SK-N-SH treated with all-trans-retinoic acid at 6 μM for 48 hours (cell line): ENCODE data around the gene PHF20.
"Not testable (repeated sequence)": the region's sequence is repeated elsewhere in the genome, so short reads cannot be mapped to it uniquely, and the experiment has no call there.

Experiments used
- ATAC-seq: fragments of 200-7000 bp; cut with Tn5 transposase; 3 replicates; pipeline ENCODE4 v1.9.1; 2020; ENCODE audit warnings: mild to moderate bottlenecking, moderate library complexity
- BACH2 ChIP-seq: fragments of 250-450 bp; sonication (Bioruptor Pico); IDR thresholded peaks from 2 replicates; pipeline ENCODE4 v1.9.0; 2021; ENCODE audit warnings: mild to moderate bottlenecking, borderline replicate concordance
- CSDC2 ChIP-seq: fragments of 250-450 bp; sonication (Bioruptor Pico); IDR thresholded peaks from 2 replicates; pipeline ENCODE4 v1.5.0; 2020; ENCODE audit warnings: mild to moderate bottlenecking, moderate library complexity
- GLIS3 ChIP-seq: fragments of 250-450 bp; sonication (Bioruptor Pico); IDR thresholded peaks from 2 replicates; pipeline ENCODE4 v1.5.0; 2020; ENCODE audit warnings: mild to moderate bottlenecking, moderate library complexity
- OSR1 ChIP-seq: fragments of 250-450 bp; sonication (Bioruptor Pico); IDR thresholded peaks from 2 replicates; pipeline ENCODE4 v1.8.0; 2022; ENCODE audit warnings: moderate library complexity, mild to moderate bottlenecking, inconsistent platforms
- PPARA ChIP-seq: fragments of 250-450 bp; sonication (Bioruptor Pico); IDR thresholded peaks from 2 replicates; pipeline ENCODE4 v1.5.0; 2020; ENCODE audit warnings: mild to moderate bottlenecking, borderline replicate concordance
- RARB ChIP-seq: fragments of 250-450 bp; sonication (Bioruptor Pico); IDR thresholded peaks from 2 replicates; pipeline ENCODE4 v1.8.0; 2021; ENCODE audit warnings: mild to moderate bottlenecking, moderate library complexity
- SNAI2 ChIP-seq: fragments of 250-450 bp; sonication (Bioruptor Pico); IDR thresholded peaks from 2 replicates; pipeline ENCODE4 v1.5.0; 2020; ENCODE audit warnings: mild to moderate bottlenecking, moderate library complexity
- TOX ChIP-seq: fragments of 250-450 bp; sonication (Bioruptor Pico); IDR thresholded peaks from 2 replicates; pipeline ENCODE4 v1.8.0; 2021; ENCODE audit warnings: mild to moderate bottlenecking, moderate library complexity, borderline replicate concordance
- ZC3H10 ChIP-seq: fragments of 250-450 bp; sonication (Bioruptor Pico); IDR thresholded peaks from 2 replicates; pipeline ENCODE4 v1.5.1; 2021; ENCODE audit warnings: mild to moderate bottlenecking, moderate library complexity
- ZFP3 ChIP-seq: fragments of 250-450 bp; sonication (Bioruptor Pico); IDR thresholded peaks from 2 replicates; pipeline ENCODE4 v1.5.0; 2020; ENCODE audit warnings: mild to moderate bottlenecking, moderate library complexity
- ZFP30 ChIP-seq: fragments of 450-650 bp; formaldehyde crosslinking; IDR thresholded peaks from 2 replicates; pipeline ENCODE4 v1.5.0; 2022; ENCODE audit warnings: mild to moderate bottlenecking, moderate library complexity
- ZNF70 ChIP-seq: fragments of 450-650 bp; formaldehyde crosslinking; IDR thresholded peaks from 2 replicates; pipeline ENCODE4 v1.5.0; 2020; ENCODE audit warnings: mild to moderate bottlenecking, moderate library complexity
- TF ChIP-seq, protein P1 (sequence below): fragments of 250-450 bp; sonication (Bioruptor Pico); IDR thresholded peaks from 2 replicates; pipeline ENCODE4 v1.5.0; 2020; ENCODE audit warnings: mild to moderate bottlenecking, moderate library complexity
- TF ChIP-seq, protein P2 (sequence below): fragments of 250-450 bp; sonication (Bioruptor Pico); IDR thresholded peaks from 2 replicates; pipeline ENCODE4 v1.8.0; 2020; ENCODE audit warnings: mild to moderate bottlenecking, moderate library complexity, borderline replicate concordance
- TF ChIP-seq, protein P3 (sequence below): fragments of 250-450 bp; sonication (Bioruptor Pico); IDR thresholded peaks from 2 replicates; pipeline ENCODE4 v1.5.1; 2020; ENCODE audit warnings: low read depth, mild to moderate bottlenecking, moderate library complexity

PHF20 gene

DNA sequence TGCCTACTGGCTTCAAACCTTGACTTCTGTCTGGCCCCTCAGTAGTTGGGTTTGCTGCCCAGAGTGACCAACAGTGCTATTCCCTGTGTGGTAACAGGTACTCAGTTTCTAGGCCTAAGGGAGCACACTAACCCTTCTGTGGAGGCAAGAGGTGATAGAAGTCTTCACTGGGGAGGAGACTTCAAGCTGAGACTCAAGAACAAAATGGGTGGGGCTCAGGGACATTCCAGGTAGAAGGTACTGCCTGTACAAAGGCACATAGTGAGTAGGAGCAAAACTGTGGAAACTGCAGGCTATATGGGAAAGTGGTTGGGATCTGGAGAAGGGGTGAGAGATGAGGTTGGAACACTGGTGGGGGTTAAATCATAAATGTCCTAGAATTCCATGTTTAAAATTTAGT, 184.8 kb downstream of the PHF20 start (continued):
- TF ChIP-seq, protein P1, sequence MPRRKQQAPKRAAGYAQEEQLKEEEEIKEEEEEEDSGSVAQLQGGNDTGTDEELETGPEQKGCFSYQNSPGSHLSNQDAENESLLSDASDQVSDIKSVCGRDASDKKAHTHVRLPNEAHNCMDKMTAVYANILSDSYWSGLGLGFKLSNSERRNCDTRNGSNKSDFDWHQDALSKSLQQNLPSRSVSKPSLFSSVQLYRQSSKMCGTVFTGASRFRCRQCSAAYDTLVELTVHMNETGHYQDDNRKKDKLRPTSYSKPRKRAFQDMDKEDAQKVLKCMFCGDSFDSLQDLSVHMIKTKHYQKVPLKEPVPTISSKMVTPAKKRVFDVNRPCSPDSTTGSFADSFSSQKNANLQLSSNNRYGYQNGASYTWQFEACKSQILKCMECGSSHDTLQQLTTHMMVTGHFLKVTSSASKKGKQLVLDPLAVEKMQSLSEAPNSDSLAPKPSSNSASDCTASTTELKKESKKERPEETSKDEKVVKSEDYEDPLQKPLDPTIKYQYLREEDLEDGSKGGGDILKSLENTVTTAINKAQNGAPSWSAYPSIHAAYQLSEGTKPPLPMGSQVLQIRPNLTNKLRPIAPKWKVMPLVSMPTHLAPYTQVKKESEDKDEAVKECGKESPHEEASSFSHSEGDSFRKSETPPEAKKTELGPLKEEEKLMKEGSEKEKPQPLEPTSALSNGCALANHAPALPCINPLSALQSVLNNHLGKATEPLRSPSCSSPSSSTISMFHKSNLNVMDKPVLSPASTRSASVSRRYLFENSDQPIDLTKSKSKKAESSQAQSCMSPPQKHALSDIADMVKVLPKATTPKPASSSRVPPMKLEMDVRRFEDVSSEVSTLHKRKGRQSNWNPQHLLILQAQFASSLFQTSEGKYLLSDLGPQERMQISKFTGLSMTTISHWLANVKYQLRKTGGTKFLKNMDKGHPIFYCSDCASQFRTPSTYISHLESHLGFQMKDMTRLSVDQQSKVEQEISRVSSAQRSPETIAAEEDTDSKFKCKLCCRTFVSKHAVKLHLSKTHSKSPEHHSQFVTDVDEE, result no peak
- TF ChIP-seq, protein P2, sequence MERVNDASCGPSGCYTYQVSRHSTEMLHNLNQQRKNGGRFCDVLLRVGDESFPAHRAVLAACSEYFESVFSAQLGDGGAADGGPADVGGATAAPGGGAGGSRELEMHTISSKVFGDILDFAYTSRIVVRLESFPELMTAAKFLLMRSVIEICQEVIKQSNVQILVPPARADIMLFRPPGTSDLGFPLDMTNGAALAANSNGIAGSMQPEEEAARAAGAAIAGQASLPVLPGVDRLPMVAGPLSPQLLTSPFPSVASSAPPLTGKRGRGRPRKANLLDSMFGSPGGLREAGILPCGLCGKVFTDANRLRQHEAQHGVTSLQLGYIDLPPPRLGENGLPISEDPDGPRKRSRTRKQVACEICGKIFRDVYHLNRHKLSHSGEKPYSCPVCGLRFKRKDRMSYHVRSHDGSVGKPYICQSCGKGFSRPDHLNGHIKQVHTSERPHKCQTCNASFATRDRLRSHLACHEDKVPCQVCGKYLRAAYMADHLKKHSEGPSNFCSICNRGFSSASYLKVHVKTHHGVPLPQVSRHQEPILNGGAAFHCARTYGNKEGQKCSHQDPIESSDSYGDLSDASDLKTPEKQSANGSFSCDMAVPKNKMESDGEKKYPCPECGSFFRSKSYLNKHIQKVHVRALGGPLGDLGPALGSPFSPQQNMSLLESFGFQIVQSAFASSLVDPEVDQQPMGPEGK (CRISPR knock-in tag), result no peak
- TF ChIP-seq, protein P3, sequence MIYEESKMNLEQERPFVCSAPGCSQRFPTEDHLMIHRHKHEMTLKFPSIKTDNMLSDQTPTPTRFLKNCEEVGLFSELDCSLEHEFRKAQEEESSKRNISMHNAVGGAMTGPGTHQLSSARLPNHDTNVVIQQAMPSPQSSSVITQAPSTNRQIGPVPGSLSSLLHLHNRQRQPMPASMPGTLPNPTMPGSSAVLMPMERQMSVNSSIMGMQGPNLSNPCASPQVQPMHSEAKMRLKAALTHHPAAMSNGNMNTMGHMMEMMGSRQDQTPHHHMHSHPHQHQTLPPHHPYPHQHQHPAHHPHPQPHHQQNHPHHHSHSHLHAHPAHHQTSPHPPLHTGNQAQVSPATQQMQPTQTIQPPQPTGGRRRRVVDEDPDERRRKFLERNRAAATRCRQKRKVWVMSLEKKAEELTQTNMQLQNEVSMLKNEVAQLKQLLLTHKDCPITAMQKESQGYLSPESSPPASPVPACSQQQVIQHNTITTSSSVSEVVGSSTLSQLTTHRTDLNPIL (CRISPR knock-in tag), result no peak

DNA sequence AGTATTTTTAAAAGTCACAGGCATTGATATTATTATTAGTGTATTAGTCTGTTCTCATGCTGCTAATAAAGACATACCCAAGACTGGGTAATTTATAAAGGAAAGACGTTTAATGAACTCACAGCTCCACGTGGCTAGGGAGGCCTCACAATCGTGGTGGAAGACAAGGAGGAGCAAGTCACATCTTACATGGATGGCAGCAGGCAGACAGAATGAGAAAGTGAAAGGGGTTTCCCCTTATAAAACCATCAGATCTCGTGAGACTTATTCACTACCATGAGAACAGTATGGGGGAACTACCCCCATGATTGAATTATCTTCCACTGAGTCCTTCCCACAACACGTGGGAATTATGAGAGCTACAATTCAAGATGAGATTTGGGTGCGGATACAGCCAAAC, 187.5 kb downstream of the PHF20 start:
- ATAC-seq, result not testable (repeated sequence)

DNA sequence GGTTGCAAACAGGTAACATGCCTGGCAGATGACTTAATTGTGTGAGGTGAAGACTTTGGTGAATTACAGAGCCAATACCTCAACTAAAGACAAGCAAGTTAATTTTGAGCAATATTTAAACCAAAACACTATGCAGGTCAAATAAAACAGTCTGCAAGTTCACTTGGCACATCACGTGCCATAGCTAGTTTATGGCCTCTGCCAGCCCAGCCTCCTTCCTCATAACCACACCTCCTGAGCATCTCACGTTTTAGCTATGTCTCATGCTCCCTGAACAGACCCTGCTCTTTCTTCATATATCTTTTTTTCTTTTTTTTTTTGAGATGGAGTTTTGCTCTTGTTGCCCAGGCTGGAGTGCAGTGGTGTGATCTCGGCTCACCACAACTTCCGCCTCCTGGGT, 192.1 kb downstream of the PHF20 start:
- ATAC-seq, result no peak
- TF ChIP-seq, protein P3 (CRISPR knock-in tag), result no peak
- TF ChIP-seq BACH2, result no peak
- TF ChIP-seq, protein P2 (CRISPR knock-in tag), result no peak
- no peak for TF ChIP-seq OSR1 (CRISPR knock-in tag)
- no peak for TF ChIP-seq SNAI2 (CRISPR knock-in tag)
- TF ChIP-seq, protein P1, result no peak

DNA sequence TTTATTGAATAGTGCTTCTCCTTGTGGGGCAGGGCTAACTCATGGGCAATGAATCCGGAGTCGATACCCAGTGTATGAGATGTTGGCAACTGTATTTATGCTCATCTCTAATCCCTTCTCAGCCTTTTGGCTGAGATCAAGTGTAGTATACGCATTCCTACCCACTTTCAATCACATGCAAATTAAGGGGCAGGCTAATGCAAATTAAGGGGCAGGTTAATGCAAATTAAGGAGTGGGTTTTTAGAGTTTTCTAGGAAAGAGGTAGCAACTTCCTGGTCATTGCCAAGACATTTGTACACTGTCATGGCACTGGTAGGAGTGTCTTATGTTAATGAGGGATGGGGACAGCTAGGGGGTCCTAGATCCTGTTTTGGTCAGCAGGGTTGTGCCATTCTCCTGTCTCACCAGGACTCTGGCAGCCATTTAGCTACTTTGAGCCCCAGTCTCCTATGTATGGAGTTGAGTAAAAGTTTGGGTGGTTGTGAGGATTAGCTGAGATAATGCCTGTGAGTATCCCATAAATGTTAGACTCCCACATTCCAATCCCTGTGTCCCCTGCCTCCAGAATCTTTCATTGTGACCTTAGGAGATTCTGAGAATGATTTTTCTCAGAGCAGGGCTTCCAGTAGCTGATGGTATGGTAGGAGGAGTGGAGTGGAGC, 196.3 kb downstream of the PHF20 start, which contains the start of gene CNBD2:
CNBD2 (plus strand) TSS at position 612 of the 662 bp plus-strand sequence. CDS start 173 bp downstream, outside the sequence.
- ATAC-seq, result no peak
- TF ChIP-seq PPARA (CRISPR knock-in tag) (no peak), ZFP3 (no peak), ZNF70 (no peak), BACH2 (no peak), ZC3H10 (CRISPR knock-in tag) (no peak), GLIS3 (CRISPR knock-in tag) (no peak), TOX (CRISPR knock-in tag) (no peak), CSDC2 (CRISPR knock-in tag) (no peak), RARB (CRISPR knock-in tag) (no peak), ZFP30 (CRISPR knock-in tag) (no peak)
- TF ChIP-seq, protein P3 (CRISPR knock-in tag), result no peak
- TF ChIP-seq, protein P1, result no peak
